ENCODE data around the gene ADISSP.

ADISSP gene

GRCh38 chr20:3732327-3733118 lies 35.0 kb downstream of the ADISSP start, which contains the start of gene HSPA12B:
TSS of gene HSPA12B (plus strand) at chr20:3732685. CDS start at chr20:3738675, 5,990 bp downstream.
- no peak for TF ChIP-seq KLF10 (tag by site-specific recombination; IDR thresholded peaks at IDR 0.05)
- no peak for TF ChIP-seq ZBTB21 (tag by site-specific recombination; IDR thresholded peaks at IDR 0.05)
- TF ChIP-seq ZNF600 (tag by site-specific recombination; IDR thresholded peaks at IDR 0.05), result no peak
- CTCF ChIA-PET, result no interaction called here
- no peaks in the 10 kb centered on the region for H3K9me3 ChIP-seq (ENCODE audit: control insufficient read depth, insufficient read depth, low read depth, low read length)
- no peak within 1 kb of the TSS for H3K4me3 ChIP-seq (ENCODE audit: low read depth, low read length)
- H3K36me3 ChIP-seq (ENCODE audit: control insufficient read depth in 2 of 2, insufficient read depth in 1 of 2, low read length in 2 of 2), result no peaks in the 10 kb centered on the region
- peaks cover 7% of the 10 kb centered on the region; the same call in 1 of the 2 replicates for H3K4me1 ChIP-seq (ENCODE audit: control insufficient read depth, insufficient read depth, low read length)
- POLR2A ChIA-PET, result interaction anchor here (0.6 kb wide), 1 partner anchor 22 kb away, joined by 3 read pairs; no protein-coding TSS in a partner anchor
- no peak within 1 kb of the TSS for H3K27ac ChIP-seq (ENCODE audit: extremely low read depth, low read depth, low read length)

DNA sequence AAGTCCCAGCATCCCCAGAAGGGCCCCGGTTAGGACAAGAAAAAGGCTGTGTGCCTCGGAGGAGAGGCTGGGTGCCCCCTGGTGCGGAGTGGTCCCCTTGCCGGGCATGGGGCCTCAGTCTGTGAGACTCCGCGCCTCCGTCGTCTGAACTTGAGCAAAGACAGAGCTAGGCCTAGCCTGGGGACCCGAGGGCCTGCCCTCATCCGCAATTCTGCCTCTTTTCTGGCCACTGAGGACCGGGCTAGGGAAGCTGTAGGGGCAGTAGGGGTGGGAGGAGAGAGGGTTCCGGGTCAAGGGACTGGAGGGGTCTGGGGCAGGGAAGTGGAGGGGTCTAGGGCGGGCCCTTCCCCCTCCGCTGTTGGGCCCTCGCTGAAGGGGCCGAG lies 35.6 kb downstream of the ADISSP start:
- POLR2A ChIA-PET, result interaction anchor here (0.6 kb wide), 1 partner anchor 21 kb away, joined by 3 read pairs; no protein-coding TSS in a partner anchor
- TF ChIP-seq YY1 (tag by site-specific recombination; IDR thresholded peaks at IDR 0.05), result no peak
- TF ChIP-seq ZNF621 (tag by site-specific recombination; IDR thresholded peaks at IDR 0.05), result no peak
- no peak for TF ChIP-seq ZNF366 (tag by site-specific recombination; conservative IDR thresholded peaks at IDR 0.05)
- TF ChIP-seq OSR2 (tag by site-specific recombination; IDR thresholded peaks at IDR 0.05), result no peak
- no peak for TF ChIP-seq ZFHX2 (tag by site-specific recombination; conservative IDR thresholded peaks at IDR 0.05)
- TF ChIP-seq, protein P1, sequence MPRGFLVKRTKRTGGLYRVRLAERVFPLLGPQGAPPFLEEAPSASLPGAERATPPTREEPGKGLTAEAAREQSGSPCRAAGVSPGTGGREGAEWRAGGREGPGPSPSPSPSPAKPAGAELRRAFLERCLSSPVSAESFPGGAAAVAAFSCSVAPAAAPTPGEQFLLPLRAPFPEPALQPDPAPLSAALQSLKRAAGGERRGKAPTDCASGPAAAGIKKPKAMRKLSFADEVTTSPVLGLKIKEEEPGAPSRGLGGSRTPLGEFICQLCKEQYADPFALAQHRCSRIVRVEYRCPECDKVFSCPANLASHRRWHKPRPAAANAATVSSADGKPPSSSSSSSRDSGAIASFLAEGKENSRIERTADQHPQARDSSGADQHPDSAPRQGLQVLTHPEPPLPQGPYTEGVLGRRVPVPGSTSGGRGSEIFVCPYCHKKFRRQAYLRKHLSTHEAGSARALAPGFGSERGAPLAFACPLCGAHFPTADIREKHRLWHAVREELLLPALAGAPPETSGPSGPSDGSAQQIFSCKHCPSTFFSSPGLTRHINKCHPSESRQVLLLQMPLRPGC (tag by site-specific recombination; IDR thresholded peaks at IDR 0.05), result no peak
- TF ChIP-seq ZNF416 (tag by site-specific recombination; IDR thresholded peaks at IDR 0.05), result no peak
- no peak for TF ChIP-seq ZNF530 (tag by site-specific recombination; IDR thresholded peaks at IDR 0.05; ENCODE audit: low read depth)
- no peak for TF ChIP-seq HOXD13 (CRISPR knock-in tag; IDR thresholded peaks at IDR 0.05; ENCODE audit: borderline replicate concordance)
- TF ChIP-seq ZNF10 (tag by site-specific recombination; IDR thresholded peaks at IDR 0.05), result no peak
- no peak for TF ChIP-seq ZNF155 (tag by site-specific recombination; IDR thresholded peaks at IDR 0.05)
- TF ChIP-seq, protein P2, sequence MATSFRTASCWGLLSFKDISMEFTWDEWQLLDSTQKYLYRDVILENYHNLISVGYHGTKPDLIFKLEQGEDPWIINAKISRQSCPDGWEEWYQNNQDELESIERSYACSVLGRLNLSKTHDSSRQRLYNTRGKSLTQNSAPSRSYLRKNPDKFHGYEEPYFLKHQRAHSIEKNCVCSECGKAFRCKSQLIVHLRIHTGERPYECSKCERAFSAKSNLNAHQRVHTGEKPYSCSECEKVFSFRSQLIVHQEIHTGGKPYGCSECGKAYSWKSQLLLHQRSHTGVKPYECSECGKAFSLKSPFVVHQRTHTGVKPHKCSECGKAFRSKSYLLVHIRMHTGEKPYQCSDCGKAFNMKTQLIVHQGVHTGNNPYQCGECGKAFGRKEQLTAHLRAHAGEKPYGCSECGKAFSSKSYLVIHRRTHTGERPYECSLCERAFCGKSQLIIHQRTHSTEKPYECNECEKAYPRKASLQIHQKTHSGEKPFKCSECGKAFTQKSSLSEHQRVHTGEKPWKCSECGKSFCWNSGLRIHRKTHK (tag by site-specific recombination; IDR thresholded peaks at IDR 0.05), result no peak
- TF ChIP-seq KLF8 (tag by site-specific recombination; IDR thresholded peaks at IDR 0.05), result no peak
- no peaks in the 10 kb centered on the region for H3K36me3 ChIP-seq (ENCODE audit: control insufficient read depth in 2 of 2, insufficient read depth in 1 of 2, low read length in 2 of 2)
- no peaks in the 10 kb centered on the region for H3K9me3 ChIP-seq (ENCODE audit: control insufficient read depth, insufficient read depth, low read depth, low read length)
- CTCF ChIA-PET, result interaction anchor here (1.0 to 3.4 kb wide), 2 partner anchors 10 to 22 kb away, joined by 4 to 14 read pairs; no protein-coding TSS in a partner anchor
- H3K27ac ChIP-seq (ENCODE audit: extremely low read depth, low read depth, low read length), result no peak overlapping the region
- H3K4me3 ChIP-seq (ENCODE audit: low read depth, low read length), result no peak overlapping the region
- H3K4me1 ChIP-seq (ENCODE audit: control insufficient read depth, insufficient read depth, low read length), result peaks cover 10% of the 10 kb centered on the region

GRCh38 chr20:3730803-3731672 lies 36.5 kb downstream of the ADISSP start:
- POLR2A ChIA-PET, result no interaction called here

More at GRCh38 chr20:3730803-3731672, 36.5 kb downstream of the ADISSP start:
- H3K27ac ChIP-seq (ENCODE audit: extremely low read depth, low read depth, low read length), result no peak overlapping the region
- peaks cover 10% of the 10 kb centered on the region for H3K4me1 ChIP-seq (ENCODE audit: control insufficient read depth, insufficient read depth, low read length)
- no peaks in the 10 kb centered on the region for H3K36me3 ChIP-seq (ENCODE audit: control insufficient read depth in 2 of 2, insufficient read depth in 1 of 2, low read length in 2 of 2)
- TF ChIP-seq ZNF221 (tag by site-specific recombination; IDR thresholded peaks at IDR 0.05; ENCODE audit: borderline replicate concordance) (no peak), TCF7L2 (IDR thresholded peaks at IDR 0.05; ENCODE audit: borderline replicate concordance, low read depth, low read length) (no peak), ZNF600 (tag by site-specific recombination; IDR thresholded peaks at IDR 0.05) (peak; percentile 55)
- no peak overlapping the region for H3K4me3 ChIP-seq (ENCODE audit: low read depth, low read length)
- H3K9me3 ChIP-seq (ENCODE audit: control insufficient read depth, insufficient read depth, low read depth, low read length), result no peaks in the 10 kb centered on the region
- CTCF ChIA-PET, result interaction anchor here (0.6 to 3.4 kb wide), 6 partner anchors 11 to 673 kb away, joined by 3 to 14 read pairs (median 4); no protein-coding TSS in a partner anchor
